Activated CD4-positive, alpha-beta T cell treated with anti-CD3 and anti-CD28 coated beads, Interleukin-2, Interleukin-4, amounts not matched to agents 100 ng/mL and 50 ng/mL, durations not matched to agents 16 hours and 8 hours (primary cell): ENCODE results near the gene SPAG17.

ENCODE experiments used
- DNase-seq: peaks from one replicate; pipeline ENCODE4 v3.0.0-alpha.2; 2020; ENCODE audit warnings: low spot score

SPAG17 gene

GRCh38 chr1:118075116-118075515, 109.9 kb downstream of the SPAG17 start:
- no peak for DNase-seq

GRCh38 chr1:118073648-118074435, 111.2 kb downstream of the SPAG17 start:
- DNase-seq: no peak

- DNase-seq: no peak
Measured at GRCh38 chr1:118049981-118050380, 135.0 kb downstream of the SPAG17 start.

- no peak for DNase-seq
Measured at GRCh38 chr1:118047650-118048224, 137.3 kb downstream of the SPAG17 start.

GRCh38 chr1:118047006-118047649, 137.9 kb downstream of the SPAG17 start:
- no peak for DNase-seq

GRCh38 chr1:118043624-118044023, 141.4 kb downstream of the SPAG17 start:
- no peak for DNase-seq

GRCh38 chr1:118042501-118042900, 142.5 kb downstream of the SPAG17 start:
- DNase-seq: no peak

GRCh38 chr1:118039170-118039569, 145.9 kb downstream of the SPAG17 start:
- DNase-seq: no peak

GRCh38 chr1:118032883-118033282, 152.1 kb downstream of the SPAG17 start:
- no peak for DNase-seq

GRCh38 chr1:118028267-118028666, 156.8 kb downstream of the SPAG17 start:
- no peak for DNase-seq

- no peak for DNase-seq
Measured at GRCh38 chr1:118023199-118023598, 161.8 kb downstream of the SPAG17 start.

GRCh38 chr1:118021668-118022067, 163.4 kb downstream of the SPAG17 start:
- DNase-seq: no peak

- DNase-seq: no peak
Measured at GRCh38 chr1:118018060-118018459, 167.0 kb downstream of the SPAG17 start.

GRCh38 chr1:118013938-118014337, 171.1 kb downstream of the SPAG17 start:
- no peak for DNase-seq

- DNase-seq: no peak
Measured at GRCh38 chr1:118013336-118013735, 171.7 kb downstream of the SPAG17 start.

GRCh38 chr1:118012515-118013124, 172.4 kb downstream of the SPAG17 start:
- no peak for DNase-seq

- DNase-seq: no peak
Measured at GRCh38 chr1:118008011-118008410, 177.0 kb downstream of the SPAG17 start.

GRCh38 chr1:118007391-118007790, 177.6 kb downstream of the SPAG17 start:
- DNase-seq: no peak

GRCh38 chr1:118004312-118004711, 180.7 kb downstream of the SPAG17 start:
- no peak for DNase-seq

- no peak for DNase-seq
Measured at GRCh38 chr1:117985973-117986372, 199.1 kb downstream of the SPAG17 start.

- DNase-seq: no peak
Measured at GRCh38 chr1:117985239-117985638, 199.8 kb downstream of the SPAG17 start.

GRCh38 chr1:117981455-117982192, 203.4 kb downstream of the SPAG17 start:
- DNase-seq: no peak
